ENCODE data around the gene KCNMB2. TPM values are rescaled to one million over a fixed set of nuclear protein-coding genes. Genes with fewer than 3 reads are reported as not detected.

The KCNMB2 gene
- total RNA-seq, 2 donors from 2014 or later, result 0.68 TPM; not detected in 1

DNA sequence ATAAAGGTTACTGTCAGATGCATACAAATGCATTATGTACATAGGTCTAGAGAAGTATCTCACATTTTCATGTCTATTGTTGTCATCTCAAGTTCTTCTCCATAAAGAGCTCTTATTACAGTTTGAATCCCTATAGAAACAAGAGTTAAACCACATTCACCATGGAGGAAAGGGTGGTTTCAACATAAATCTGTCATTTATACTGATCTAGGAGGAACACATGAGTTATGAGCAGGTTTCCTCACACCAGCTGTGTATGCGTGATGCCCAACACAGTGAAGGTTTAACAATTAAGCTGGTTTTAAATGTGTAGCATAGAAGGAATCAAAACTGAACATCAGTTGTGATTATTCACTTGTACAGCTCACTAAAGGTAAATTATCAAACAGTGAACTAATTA is 251.7 kb downstream of the KCNMB2 start:
- Histone ChIP-seq H3K4me1 (replicated peaks) (no peaks in the 10 kb centered on the region), H3K4me3 (no peak overlapping the region), H3K27ac (no peak overlapping the region), H3K27me3 (replicated peaks; ENCODE audit: insufficient read depth) (no peaks in the 10 kb centered on the region), H3K9me3 (no peaks in the 10 kb centered on the region), H3K36me3 (no peaks in the 10 kb centered on the region)
- 50% methylated on average over 1 of the region's 1 CpG for WGBS
- intact Hi-C loops (cut with DNase I), result no loop called here
- DNase-seq (ENCODE audit: low spot score), result no peak
- TF ChIP-seq POLR2AphosphoS5 (IDR thresholded peaks at IDR 0.05) (no peak), POLR2A (IDR thresholded peaks at IDR 0.05) (no peak)
- TF ChIP-seq, protein P1, sequence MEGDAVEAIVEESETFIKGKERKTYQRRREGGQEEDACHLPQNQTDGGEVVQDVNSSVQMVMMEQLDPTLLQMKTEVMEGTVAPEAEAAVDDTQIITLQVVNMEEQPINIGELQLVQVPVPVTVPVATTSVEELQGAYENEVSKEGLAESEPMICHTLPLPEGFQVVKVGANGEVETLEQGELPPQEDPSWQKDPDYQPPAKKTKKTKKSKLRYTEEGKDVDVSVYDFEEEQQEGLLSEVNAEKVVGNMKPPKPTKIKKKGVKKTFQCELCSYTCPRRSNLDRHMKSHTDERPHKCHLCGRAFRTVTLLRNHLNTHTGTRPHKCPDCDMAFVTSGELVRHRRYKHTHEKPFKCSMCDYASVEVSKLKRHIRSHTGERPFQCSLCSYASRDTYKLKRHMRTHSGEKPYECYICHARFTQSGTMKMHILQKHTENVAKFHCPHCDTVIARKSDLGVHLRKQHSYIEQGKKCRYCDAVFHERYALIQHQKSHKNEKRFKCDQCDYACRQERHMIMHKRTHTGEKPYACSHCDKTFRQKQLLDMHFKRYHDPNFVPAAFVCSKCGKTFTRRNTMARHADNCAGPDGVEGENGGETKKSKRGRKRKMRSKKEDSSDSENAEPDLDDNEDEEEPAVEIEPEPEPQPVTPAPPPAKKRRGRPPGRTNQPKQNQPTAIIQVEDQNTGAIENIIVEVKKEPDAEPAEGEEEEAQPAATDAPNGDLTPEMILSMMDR (IDR thresholded peaks at IDR 0.05), result no peak

DNA sequence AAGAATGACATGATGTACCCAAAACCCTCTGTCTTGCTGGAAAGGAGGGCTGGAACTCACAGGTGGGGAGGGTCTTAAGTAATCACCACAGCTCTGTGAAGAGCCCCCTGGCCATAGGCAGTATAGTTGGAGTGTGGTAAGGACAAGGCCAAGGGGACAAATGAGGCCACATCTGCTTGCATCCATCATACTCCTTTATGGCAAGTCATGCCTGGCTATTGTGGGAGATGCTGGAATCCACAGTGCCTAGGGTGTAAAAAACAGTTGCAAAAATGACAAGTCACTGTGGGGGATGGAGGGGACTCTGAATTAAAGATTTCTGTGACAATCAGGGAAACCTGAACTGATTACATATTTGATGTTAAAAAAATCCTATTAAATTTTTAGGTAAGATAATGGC is 258.5 kb downstream of the KCNMB2 start:
- H3K4me1 ChIP-seq (replicated peaks), result no peaks in the 10 kb centered on the region
- TF ChIP-seq, protein P1 (IDR thresholded peaks at IDR 0.05), result no peak
- TF ChIP-seq POLR2A (IDR thresholded peaks at IDR 0.05), result no peak
- TF ChIP-seq POLR2AphosphoS5 (IDR thresholded peaks at IDR 0.05), result no peak
- no peak overlapping the region for H3K4me3 ChIP-seq
- no peaks in the 10 kb centered on the region for H3K36me3 ChIP-seq
- H3K9me3 ChIP-seq, result no peaks in the 10 kb centered on the region
- intact Hi-C loops (cut with DNase I), result no loop called here
- DNase-seq (ENCODE audit: low spot score), result no peak
- H3K27me3 ChIP-seq (replicated peaks; ENCODE audit: insufficient read depth), result no peaks in the 10 kb centered on the region
- no peak overlapping the region for H3K27ac ChIP-seq

DNA sequence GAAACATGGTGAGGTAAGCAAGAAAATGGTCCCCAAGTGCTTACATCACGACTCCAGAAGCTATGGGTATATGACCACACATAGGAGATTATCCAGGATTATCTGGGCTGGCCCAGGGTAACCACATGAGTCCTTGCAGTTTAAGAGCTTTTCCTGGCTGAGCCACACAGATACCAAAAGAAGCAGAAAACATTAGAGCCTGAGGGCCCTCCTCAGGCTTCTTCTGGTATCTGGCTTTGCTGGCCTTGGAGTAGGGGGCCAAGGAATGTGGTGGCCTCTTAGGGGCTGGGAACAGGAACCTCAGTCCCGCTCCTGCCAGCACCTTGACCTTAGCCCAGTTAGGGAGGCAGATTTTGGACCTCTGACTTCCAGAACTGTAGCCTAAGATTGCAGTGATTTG is 259.1 kb downstream of the KCNMB2 start:
- no peak for DNase-seq (ENCODE audit: low spot score)
- Histone ChIP-seq H3K4me3 (no peak overlapping the region), H3K9me3 (no peaks in the 10 kb centered on the region), H3K27me3 (replicated peaks; ENCODE audit: insufficient read depth) (no peaks in the 10 kb centered on the region), H3K36me3 (no peaks in the 10 kb centered on the region), H3K4me1 (replicated peaks) (no peaks in the 10 kb centered on the region), H3K27ac (no peak overlapping the region)
- intact Hi-C loops (cut with DNase I), result no loop called here
- TF ChIP-seq POLR2A (IDR thresholded peaks at IDR 0.05) (no peak), POLR2AphosphoS5 (IDR thresholded peaks at IDR 0.05) (no peak)
- TF ChIP-seq, protein P1 (IDR thresholded peaks at IDR 0.05), result no peak
- WGBS, result 67% methylated on average over 2 of the region's 2 CpGs

DNA sequence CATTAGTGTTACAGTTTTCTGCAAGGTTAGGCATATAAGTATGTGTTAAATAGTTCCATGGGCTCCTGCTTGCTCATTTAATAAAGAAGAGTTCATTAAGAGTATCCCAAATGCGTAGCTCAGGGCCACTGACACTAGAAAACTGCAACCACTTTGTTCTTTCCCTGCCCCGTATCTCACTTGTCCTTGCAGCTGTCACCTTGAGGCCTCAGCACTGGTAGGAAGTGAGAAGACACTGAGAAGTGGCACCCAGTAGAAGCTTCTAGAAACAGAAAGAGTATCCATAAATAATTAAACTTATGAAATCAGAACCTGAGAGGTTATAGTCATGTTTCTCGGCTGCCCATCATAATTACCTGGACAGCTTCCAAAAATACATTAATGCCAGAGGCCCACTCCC is 266.0 kb downstream of the KCNMB2 start:
- no peak overlapping the region for H3K27ac ChIP-seq
- WGBS, result 92% methylated on average over 3 of the region's 3 CpGs
- no peaks in the 10 kb centered on the region for H3K36me3 ChIP-seq
- no peaks in the 10 kb centered on the region for H3K9me3 ChIP-seq
- intact Hi-C loops (cut with DNase I), result no loop called here
- no peak for DNase-seq (ENCODE audit: low spot score)
- H3K4me3 ChIP-seq, result no peak overlapping the region
- no peaks in the 10 kb centered on the region for H3K4me1 ChIP-seq (replicated peaks)
- TF ChIP-seq POLR2A (IDR thresholded peaks at IDR 0.05) (no peak), POLR2AphosphoS5 (IDR thresholded peaks at IDR 0.05) (no peak)
- TF ChIP-seq, protein P1 (IDR thresholded peaks at IDR 0.05), result no peak
- no peaks in the 10 kb centered on the region for H3K27me3 ChIP-seq (replicated peaks; ENCODE audit: insufficient read depth)

DNA sequence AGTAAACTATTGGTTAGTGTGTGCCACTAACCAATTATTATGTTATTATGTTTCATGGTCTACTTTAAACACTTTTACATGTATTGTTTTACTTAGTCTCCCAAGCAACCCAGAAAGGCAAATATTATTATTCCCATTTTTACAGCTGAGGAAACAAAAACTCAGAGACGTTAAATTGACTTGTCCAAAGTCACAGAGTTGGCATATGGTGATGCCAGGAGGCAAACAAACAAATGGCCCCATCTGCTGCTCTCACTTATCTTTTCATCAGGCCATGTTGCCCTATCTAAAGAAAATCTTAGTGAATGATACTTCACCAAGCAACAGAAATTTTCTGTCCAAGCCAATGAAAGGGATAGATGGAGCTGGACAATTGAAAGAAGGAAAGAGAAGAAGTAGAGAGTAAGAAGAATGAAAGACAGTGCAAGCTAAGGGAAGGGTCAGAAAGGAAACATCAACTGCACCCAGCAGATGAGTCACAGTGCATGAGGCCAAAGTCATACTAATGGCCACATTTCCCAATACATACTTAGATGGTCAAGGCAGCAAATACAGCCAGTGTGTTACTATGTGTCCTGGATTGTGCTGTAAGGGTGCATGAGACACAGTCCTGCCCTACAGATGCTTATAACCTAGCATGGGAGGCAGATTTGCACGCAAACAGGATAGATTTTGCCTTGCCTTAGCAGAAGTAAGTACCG is 266.9 kb downstream of the KCNMB2 start:
- no peaks in the 10 kb centered on the region for H3K4me1 ChIP-seq (replicated peaks)
- H3K4me3 ChIP-seq, result no peak overlapping the region
- intact Hi-C loops (cut with DNase I), result no loop called here
- no peaks in the 10 kb centered on the region for H3K36me3 ChIP-seq
- no peaks in the 10 kb centered on the region for H3K27me3 ChIP-seq (replicated peaks; ENCODE audit: insufficient read depth)
- H3K9me3 ChIP-seq, result no peaks in the 10 kb centered on the region
- no peak overlapping the region for H3K27ac ChIP-seq
- TF ChIP-seq POLR2A (IDR thresholded peaks at IDR 0.05) (no peak), POLR2AphosphoS5 (IDR thresholded peaks at IDR 0.05) (peak; percentile 35)
- DNase-seq (ENCODE audit: low spot score), result peak; percentile 14
- WGBS, result 76% methylated on average over 3 of the region's 3 CpGs
